Measurements from ENCODE around the gene SUSD3. TPM values are rescaled to one million over a fixed set of nuclear protein-coding genes. Genes with fewer than 3 reads are reported as not detected.
A peak's percentile ranks its signal among the peaks of the same experiment; 100 is the strongest.

SUSD3 gene
- polyA plus RNA-seq, 3 donors = 10.5 to 24.6 (median 15.7) TPM

GRCh38 chr9:93107825-93108161, 49.3 kb downstream of the SUSD3 start:
- H3K27ac ChIP-seq (ENCODE audit: low read depth in 1 of 2, low read length in 2 of 2) = peak overlapping the region; percentile 98 to 100
- Mint-ChIP-seq H3K27ac (peak overlapping the region; percentile 28 to 99 (median 70)), H3K4me1 (peaks cover 84% of the 10 kb centered on the region)

GRCh38 chr9:93108291-93109041, 50.0 kb downstream of the SUSD3 start:
- H3K4me1 Mint-ChIP-seq = peaks cover 87% of the 10 kb centered on the region
- peak in 1 of 3 donors; percentile 70 for DNase-seq
- Histone ChIP-seq H3K27ac (ENCODE audit: low read depth in 1 of 2, low read length in 2 of 2) (peak overlapping the region; percentile 98 to 100), H3K36me3 (replicated peaks in 1 of 2; ENCODE audit: control insufficient read depth in 1 of 2, insufficient read depth in 2 of 2, low read length in 2 of 2) (peaks cover 31 to 50% of the 10 kb centered on the region in 2 donors), H3K4me1 (ENCODE audit: control insufficient read depth in 1 of 2, insufficient read depth in 2 of 2, low read length in 2 of 2) (peaks cover 53 to 64% of the 10 kb centered on the region in 2 donors), H4K20me1 (ENCODE audit: insufficient read depth, low read length) (peaks cover 61% of the 10 kb centered on the region), H2AFZ (ENCODE audit: insufficient read depth, low read depth, low read length, poor library complexity, severe bottlenecking) (no peak overlapping the region), H3K9ac (ENCODE audit: insufficient read depth, low read length, poor library complexity, severe bottlenecking) (no peak overlapping the region), H3K4me3 (replicated peaks in 1 of 3; ENCODE audit: low read depth in 2 of 3, low read length in 3 of 3) (no peak overlapping the region), H3K9me3 (replicated peaks in 1 of 2; ENCODE audit: control insufficient read depth in 1 of 2, insufficient read depth in 1 of 2, low read length in 2 of 2) (no peaks in the 10 kb centered on the region), H3K79me2 (ENCODE audit: insufficient read depth, low read length) (peaks cover 91% of the 10 kb centered on the region), H3K27me3 (ENCODE audit: control insufficient read depth in 2 of 2, insufficient read depth in 2 of 2, low read length in 2 of 2) (no peaks in the 10 kb centered on the region), H3K4me2 (replicated peaks; ENCODE audit: extremely low read depth, low read length, poor library complexity, severe bottlenecking) (no peak overlapping the region)
- H3K9me3 Mint-ChIP-seq = peaks cover 0 to 5% (median 4%) of the 10 kb centered on the region in 7 donors
- 75% methylated on average over 11 of the region's 15 CpGs for whole genome bisulfite sequencing (ENCODE audit: insufficient coverage)
- intact Hi-C loops (cut with micrococcal nuclease) = loop anchor here (5.0 to 10.0 kb wide), 2 partner anchors 44 to 196 kb away; no protein-coding TSS in a partner anchor
- peak overlapping the region in 1 of 2 donors; percentile 27 for H3K4me3 Mint-ChIP-seq
- peaks cover 0 to 3% (median 0%) of the 10 kb centered on the region in 3 donors for H3K27me3 Mint-ChIP-seq (ENCODE audit: low read depth in 3 of 3)
- TF ChIP-seq CTCF (IDR thresholded peaks at IDR 0.05) = no peak
- H3K36me3 Mint-ChIP-seq = peaks cover 70 to 84% of the 10 kb centered on the region in 2 donors
- peak overlapping the region; percentile 97 to 100 (median 99) for H3K27ac Mint-ChIP-seq

More at GRCh38 chr9:93107825-93108161, 49.3 kb downstream of the SUSD3 start:
- Histone ChIP-seq H2AFZ (ENCODE audit: insufficient read depth, low read depth, low read length, poor library complexity, severe bottlenecking) (no peak overlapping the region), H3K9me3 (replicated peaks in 1 of 2; ENCODE audit: control insufficient read depth in 1 of 2, insufficient read depth in 1 of 2, low read length in 2 of 2) (no peaks in the 10 kb centered on the region), H3K4me2 (replicated peaks; ENCODE audit: extremely low read depth, low read length, poor library complexity, severe bottlenecking) (no peak overlapping the region), H4K20me1 (ENCODE audit: insufficient read depth, low read length) (peaks cover 68% of the 10 kb centered on the region), H3K9ac (ENCODE audit: insufficient read depth, low read length, poor library complexity, severe bottlenecking) (no peak overlapping the region), H3K27me3 (ENCODE audit: control insufficient read depth in 2 of 2, insufficient read depth in 2 of 2, low read length in 2 of 2) (no peaks in the 10 kb centered on the region), H3K4me1 (ENCODE audit: control insufficient read depth in 1 of 2, insufficient read depth in 2 of 2, low read length in 2 of 2) (peaks cover 46 to 61% of the 10 kb centered on the region in 2 donors), H3K36me3 (replicated peaks in 1 of 2; ENCODE audit: control insufficient read depth in 1 of 2, insufficient read depth in 2 of 2, low read length in 2 of 2) (peaks cover 31 to 50% of the 10 kb centered on the region in 2 donors), H3K79me2 (ENCODE audit: insufficient read depth, low read length) (peaks cover 91% of the 10 kb centered on the region), H3K4me3 (replicated peaks in 1 of 3; ENCODE audit: low read depth in 2 of 3, low read length in 3 of 3) (no peak overlapping the region)
- Mint-ChIP-seq H3K27me3 (ENCODE audit: low read depth in 3 of 3) (peaks cover 0 to 3% (median 0%) of the 10 kb centered on the region in 3 donors), H3K36me3 (peaks cover 65 to 79% of the 10 kb centered on the region in 2 donors), H3K9me3 (peaks cover 0 to 6% (median 4%) of the 10 kb centered on the region in 7 donors), H3K4me3 (no peak overlapping the region)
- 85% methylated on average over 4 of the region's 6 CpGs for WGBS (ENCODE audit: insufficient coverage)
- TF ChIP-seq CTCF (IDR thresholded peaks at IDR 0.05) = no peak
- peak in 1 of 3 donors; percentile 50 for DNase-seq
- intact Hi-C loops (cut with micrococcal nuclease) = loop anchor here (5.0 to 10.0 kb wide), 2 partner anchors 45 to 197 kb away; no protein-coding TSS in a partner anchor
